HG02571 (cell line): ENCODE results near the gene KIF19.

Experiments
- ATAC-seq: cut with Tn5 transposase; IDR thresholded peaks from one replicate; pipeline ENCODE4 v1.9.1; 2021; ENCODE audit warnings: mild to moderate bottlenecking, moderate library complexity; ENCODE audit not compliant: unreplicated experiment

Gene KIF19

DNA sequence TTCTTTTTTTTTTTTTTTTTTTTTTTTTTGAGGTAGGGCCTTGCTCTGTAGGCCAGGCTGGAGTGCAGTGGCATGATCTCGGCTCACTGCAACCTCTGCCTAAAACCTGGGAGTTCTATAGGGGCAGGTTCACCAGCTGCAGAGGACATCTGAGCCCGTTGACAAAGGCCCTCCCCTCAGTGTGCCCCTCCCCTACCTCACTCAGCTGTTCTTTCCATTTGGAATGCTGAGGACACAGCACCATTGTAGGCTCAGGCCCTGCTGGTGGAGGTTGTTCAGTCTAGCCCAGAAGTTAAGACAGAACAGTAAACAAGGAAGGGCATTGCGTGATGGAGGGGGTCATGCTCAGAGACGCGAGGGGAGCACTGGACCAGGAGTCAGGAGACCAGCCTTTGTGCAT, 21.8 kb upstream of the KIF19 start:
- ATAC-seq = no peak

DNA sequence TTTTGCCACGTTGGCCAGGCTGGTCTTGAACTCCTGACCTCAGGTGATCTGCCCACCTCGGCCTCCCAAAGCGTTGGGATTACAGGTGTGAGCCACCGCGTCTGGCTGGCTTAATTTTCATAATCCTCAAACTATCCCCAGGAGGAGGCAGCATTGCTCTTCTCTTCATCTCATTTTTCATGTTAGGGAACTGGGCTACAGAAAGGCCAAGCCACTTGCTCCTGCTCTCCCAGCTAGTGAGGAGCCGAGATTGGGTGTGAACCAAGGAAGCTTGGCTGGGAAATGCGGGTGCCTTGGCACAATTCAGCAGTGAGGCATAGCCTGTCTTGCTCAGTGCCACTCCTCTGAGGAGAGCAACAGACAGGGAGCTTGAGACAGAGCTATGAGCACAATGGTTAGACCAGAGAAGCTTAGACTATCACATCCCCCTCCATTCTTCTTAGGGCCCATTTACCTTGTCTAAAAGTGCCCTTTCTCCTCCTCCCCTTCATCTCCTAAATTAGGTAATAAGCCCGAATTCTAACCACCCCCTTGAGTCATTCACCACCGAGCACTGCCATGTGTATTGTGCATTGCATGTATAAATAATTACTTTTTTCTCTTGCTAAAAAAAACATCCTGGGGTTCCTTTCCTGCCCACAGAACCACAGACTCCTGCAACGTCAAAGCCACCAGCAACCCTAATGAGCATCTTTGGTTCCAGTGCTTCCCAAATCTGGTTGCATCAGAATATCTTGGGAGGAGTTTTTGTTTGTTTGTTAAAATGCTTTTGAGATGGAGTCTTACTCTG, 20.0 kb upstream of the KIF19 start:
- no peak for ATAC-seq

DNA sequence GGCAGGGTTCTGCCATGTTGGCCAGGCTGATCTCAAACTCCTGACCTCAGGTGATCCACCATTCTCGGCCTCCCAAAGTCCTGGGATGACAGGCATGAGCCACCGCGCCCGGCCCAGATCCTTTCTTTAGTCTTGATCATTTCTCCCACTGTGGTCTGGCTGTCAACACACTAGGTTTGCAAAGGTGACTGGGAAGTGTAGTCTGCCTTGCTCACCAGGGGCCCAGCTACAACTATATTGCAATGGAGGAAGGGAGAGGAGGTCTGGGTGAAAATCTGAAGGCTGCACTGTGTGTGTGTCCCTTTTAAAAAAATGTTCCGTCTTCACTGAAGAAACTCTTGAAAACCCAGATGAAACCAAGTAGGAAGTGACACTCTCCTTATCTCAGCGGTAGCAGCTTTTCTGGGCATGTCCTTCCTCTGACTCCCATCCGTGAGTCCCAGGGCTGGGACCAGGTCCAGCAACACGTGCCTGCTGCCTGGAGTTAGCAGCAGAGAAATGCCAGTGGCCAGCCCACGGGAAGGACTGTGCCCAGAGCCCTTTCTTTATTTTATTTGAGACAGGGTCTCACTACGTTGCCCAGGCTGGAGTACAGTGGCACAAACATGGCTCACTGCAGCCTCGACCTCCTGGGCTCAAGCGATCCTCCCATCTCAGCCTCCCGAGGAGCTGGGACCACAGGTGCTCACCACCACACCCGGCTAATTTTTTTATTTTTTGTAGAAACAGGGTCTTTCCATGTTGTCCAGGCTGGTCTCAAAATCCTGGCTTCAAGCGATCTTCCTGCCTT, 17.8 kb upstream of the KIF19 start:
- no peak for ATAC-seq

DNA sequence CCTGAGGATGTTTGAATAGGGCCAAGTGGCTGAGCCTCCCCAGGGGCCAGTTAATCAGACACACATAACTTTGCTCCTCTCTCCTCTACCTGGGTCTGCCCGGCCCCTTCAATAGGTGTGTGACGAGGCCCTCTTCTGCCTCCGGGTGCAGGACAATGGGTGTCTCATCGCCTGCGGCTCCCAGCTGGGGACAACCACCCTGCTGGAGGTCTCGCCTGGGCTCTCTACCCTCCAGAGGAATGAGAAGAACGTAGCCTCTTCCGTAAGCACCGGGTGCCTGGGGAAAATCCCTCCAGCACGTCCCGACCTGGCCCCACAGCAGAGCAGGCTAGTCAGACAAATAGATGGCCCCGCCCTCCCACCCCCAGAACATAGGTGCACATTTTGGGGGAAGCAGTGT, 16.1 kb upstream of the KIF19 start:
- no peak for ATAC-seq

DNA sequence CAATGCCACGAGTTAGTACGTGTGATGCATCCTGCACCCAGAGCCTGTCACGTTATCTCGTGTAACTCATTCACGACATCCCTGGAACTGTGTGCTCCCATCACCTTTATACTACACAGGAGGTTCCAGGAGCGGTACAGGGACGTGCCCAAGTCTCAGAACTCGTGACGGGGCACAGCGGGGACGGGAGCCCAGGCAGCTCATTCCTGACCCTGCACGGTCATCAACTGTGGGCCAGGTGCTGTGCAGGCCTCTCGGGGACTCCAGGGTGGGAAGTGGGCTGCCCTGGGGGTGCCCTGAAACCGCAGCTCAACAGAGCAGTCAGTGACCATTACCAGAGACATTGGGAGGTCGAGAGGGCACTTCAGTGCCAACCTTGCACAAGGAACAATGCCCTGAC, 11.1 kb upstream of the KIF19 start:
- no peak for ATAC-seq

DNA sequence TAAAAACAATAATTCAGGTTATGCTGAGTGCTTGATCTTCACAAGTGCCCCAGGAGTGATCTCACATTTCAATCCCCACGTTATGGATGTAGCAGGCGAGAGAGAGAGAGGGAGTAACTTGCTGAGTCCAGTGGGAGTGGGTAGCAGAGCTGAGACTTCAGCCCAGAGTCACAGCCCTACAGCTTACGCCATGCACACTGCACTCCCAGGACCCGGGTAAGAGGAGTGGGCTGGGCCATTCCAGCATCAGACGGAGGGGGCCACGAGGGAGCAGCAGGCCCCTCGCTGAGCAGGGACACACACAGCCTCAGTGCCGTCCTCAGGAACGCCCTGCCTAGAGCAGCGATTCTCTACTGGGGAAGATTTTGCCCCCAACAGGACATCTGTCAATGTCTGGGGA, 9.8 kb upstream of the KIF19 start:
- ATAC-seq = no peak

DNA sequence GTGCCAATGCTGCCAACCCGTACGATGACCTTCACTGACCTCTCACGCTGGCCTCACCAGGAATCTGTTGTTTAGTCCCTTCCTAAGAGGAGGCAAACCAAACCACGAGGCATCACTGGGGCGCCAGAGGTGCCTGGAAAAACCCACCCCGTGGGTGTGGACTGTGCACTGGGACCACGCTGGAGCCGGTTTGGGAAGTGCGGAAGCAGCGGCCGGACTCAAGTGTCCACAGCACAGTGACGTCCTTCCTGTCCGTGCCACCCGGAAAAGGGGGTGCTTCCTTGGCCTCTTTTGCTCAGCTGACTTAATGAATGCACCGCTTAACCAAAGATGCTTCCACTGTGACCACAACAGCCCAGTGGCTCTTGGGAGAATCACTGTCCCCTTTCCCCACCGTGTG, 9.0 kb upstream of the KIF19 start:
- no peak for ATAC-seq

DNA sequence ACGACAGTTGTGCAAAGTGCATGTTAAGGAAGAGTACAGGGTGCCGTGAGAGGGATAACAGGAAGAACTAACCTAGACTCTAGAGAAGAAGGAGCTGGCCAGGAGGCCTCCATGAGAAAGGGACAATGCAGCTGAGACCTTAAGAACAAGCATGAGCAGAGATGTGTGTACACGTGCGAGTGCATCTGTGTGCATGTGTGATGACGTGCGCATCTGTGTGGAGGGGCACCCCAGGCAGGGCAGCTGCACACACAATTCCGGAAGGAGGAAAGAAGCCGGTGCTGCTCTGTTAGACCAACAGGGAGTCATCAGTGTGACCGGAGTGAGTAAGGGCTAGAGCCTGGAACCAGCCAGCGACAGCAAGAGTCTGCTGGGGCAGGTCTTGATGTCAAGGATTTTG, 7.6 kb upstream of the KIF19 start:
- no peak for ATAC-seq

DNA sequence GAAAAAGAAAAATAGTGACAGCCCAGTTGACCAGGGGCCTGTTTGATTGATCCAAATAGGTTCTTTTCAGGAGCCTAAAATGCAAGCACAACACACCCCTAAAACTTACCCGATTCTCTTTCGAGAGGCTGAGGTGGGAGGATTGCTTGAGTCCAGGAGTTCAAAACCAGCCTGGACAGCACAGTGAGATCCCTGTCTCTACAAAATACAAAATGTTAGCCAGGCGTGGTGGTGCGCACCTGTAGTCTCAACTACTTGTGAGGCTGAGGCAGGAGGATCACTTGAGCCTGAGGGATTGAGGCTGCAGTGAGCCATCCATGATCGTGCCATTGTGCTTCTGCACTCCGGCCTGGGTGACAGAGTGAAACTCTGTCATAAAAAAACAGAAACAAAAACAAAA, 1.5 kb upstream of the KIF19 start:
- ATAC-seq = no peak

DNA sequence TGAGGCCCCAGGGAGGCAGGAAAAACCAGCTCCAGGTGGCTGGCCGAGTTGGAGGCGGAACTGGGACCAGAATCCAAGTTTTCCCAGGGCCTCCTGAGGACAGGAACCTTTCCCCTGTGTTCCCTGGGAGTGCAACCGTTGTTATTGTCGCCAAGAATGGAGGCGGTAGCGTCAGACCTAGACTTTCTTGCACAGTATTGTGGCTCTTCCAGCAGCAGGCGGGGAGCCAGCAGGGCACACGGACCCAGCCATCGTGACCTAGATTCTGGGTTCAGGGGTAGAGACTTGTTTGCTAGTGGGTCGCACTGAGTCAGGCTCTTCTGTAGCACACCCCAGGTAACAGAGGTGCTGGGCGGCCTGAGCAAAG, 667 bp upstream of the KIF19 start:
- ATAC-seq = no peak

DNA sequence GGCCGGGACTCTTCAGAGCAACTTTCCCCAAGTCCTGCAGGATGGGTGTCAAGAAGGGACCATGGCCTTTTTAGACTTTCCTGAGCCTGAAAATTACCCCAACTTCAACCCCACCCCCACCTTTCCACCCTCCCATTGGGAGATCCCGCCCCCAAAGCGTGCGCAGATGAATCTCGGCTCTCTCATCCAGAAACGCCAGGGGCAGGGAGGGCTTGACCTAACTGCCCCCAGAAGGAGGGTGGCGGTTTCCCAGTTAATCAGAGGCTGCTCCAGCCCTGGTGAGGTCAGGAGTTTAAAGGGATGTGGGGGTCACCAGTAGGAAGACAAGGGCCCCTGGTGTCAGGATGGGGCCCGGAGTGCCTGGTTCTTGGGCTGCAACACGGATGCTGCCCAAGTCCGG, 480 bp downstream of the KIF19 start:
- no peak for ATAC-seq

DNA sequence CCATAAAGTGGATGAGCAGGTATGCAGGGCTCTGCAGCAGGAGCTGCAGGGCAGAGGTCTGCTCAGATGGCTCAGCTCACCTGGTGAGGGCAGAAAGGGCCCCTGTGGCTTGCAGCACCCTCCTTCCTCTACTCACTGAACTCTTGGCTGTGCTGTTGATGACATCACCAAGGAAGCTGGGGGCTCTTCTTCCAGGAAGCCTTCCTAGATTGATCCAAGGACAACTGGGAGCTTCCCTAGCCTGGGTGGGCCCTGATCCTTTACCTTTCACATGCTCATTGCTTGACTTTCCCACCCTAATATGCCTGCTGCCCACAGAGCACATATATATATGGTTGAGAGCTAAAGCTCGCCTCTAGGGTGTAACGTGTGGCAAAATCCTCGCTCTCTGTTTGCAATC, 2.5 kb downstream of the KIF19 start:
- ATAC-seq = no peak

DNA sequence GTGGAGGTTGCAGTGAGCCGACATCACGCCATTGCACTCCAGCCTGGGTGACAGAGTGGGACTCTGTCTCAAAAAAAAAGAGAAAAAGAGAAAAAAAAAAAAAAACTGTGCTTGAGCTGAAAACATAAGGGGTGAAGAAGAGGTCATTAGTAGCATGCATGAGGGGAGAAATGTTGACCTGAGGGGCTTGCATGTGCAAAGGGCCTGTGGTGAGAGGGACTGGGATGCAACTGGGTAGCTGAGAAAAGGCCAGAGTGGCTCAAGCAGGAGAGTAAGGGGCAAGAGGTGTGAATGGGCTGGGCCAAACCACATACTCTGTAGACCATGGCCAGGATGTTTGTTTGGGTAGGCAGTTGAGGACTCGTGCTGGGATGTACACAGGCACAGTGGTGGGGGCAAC, 3.4 kb downstream of the KIF19 start:
- no peak for ATAC-seq

DNA sequence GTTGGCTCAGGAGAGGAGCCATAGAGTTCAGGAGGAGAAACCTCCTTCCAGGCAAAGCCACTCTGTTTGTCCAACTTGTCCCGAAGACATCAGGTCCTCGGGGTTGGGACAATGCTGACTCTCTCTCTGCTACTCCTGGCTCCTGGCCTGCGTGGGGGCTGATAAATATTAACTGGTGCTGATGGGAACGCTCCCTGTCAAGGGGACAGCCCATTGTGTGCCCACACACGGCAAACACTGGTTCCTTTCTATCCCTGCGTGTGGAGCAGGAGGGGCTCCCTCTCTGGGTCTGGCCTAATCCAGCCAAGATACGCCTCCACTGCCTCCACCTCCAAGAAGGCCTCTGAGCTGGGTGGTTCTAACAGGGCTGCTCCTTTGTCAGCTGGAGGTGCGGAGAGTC, 4.4 kb downstream of the KIF19 start:
- ATAC-seq = no peak

DNA sequence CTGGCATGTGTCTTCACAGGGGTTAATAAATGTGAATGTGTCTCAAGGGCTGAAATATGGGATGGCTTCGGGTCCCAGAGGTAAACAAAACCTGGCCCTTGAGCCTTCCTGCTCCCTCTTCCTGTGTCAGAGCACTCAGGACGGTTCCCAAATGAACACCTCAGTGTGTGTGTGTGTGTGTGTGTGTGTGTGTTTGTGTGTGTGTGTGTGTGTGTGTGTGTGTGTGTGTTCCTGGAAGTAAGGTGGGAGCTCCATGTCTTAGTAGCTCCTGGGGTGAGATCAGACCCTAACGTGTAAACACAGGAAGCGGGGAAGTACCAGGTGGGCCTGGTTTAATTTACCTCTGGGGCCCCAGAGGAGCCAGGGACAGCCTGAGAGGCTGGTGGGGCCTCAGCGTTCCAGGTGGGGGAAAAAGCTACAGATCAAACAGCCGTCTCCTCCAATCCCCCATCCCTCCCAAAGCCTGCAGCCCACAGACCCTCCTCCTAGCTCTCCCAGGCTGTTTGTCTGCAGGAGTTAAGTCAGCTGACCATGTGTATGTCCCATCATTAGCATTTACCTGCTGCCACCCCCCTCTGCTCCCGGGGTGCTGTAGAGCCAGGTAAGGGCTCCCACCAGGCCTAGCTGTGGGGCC, 6.1 kb downstream of the KIF19 start:
- no peak for ATAC-seq

DNA sequence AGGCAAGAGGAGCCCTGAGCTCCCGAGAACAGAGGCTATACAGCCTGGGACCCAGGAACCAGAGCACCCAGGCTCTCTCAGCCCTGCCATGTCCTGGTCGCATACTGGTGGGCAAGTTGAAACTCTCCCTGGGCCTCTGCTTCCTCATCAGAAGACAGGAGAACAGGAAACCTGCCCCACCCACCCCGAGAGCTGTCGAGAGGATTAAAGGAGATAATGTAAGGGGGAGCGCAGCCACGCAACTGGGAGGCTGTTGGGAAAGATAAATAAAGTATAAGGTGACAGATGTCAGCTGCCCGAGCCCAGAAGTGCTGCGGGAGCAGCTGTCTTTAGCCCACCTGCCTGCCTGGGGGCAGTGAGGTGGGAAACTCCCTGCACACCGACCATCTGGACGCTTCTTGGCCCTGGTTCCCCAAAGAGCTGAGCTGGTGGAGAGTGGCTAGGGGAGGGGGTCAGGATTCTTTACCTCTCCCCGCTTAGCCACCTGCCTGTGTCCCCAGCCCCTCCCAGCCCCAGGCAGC, 6.8 kb downstream of the KIF19 start:
- ATAC-seq = no peak

DNA sequence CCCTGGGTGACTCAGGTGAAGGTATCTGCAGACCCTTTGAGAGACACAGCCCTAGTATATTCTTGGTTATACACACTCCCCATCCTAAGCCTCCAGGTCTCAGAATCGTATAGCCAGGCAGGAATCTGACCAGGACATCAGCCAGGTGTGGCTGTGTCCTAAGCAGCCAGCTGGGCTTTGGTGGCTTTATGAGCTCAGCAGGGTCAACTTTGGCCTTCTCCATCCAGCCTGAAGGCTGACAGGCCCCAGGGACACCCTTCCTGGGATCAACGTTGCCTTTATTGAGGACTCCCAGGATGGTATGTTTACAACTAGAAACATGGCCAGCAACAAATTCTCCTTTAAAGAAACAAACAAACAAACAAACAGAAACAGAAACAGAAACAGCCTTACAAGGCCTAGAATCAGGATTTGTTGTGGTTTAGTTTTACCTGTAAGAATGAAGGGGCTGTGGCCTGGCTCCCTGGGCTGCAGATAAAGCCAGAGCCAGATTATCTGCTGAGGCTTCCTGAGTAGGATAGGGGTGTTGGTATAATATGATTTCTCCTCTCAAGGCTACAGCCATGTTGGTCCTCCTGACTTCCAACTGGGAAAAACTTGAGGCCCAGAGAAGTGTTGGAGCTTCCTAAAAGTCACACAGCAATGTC, 8.5 kb downstream of the KIF19 start:
- ATAC-seq = no peak

DNA sequence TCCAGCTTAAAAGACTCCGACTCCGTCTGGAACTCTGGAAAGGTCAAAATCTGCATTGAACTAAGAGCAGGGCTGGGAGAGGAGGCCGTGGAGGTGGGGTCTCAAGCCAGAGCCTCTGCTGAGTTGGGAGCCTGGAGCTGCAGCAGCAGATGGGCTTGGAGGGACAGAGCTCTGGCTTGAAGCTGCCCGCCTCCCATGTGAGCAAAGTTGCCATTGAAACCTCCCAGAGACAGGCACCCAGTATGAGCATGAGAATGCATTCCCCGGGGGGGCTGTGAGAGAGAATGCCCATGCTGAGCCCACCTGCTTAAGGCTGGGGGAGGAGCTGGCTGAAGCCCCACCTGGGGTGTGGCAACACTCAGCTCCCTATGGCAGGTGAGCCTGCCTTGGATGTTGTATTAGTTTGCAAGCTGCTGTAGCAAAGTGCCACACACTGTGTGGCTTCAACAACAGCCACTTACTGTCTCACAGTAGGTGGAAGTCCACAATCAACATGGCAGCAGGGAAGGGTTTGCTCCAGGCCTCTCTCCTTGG, 9.6 kb downstream of the KIF19 start:
- ATAC-seq = no peak

DNA sequence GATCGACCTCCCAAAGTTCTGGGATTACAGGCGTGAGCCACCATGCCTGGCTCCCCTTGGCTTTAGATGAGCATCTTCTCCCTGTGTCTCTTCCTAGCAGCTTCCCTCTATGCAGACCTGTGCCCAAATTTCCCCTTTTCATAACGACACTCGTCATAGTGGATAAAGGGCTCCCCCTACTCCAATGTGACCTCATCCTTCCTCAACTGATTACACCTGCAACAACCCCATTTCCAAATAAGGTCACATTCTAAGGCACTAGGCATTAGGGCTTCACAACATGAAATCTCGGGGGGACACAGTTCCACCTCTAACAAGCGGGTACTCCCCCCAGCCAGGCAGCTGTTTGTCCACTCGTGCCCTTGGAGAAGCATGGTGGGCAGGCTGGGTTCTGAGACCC, 10.3 kb downstream of the KIF19 start:
- no peak for ATAC-seq

DNA sequence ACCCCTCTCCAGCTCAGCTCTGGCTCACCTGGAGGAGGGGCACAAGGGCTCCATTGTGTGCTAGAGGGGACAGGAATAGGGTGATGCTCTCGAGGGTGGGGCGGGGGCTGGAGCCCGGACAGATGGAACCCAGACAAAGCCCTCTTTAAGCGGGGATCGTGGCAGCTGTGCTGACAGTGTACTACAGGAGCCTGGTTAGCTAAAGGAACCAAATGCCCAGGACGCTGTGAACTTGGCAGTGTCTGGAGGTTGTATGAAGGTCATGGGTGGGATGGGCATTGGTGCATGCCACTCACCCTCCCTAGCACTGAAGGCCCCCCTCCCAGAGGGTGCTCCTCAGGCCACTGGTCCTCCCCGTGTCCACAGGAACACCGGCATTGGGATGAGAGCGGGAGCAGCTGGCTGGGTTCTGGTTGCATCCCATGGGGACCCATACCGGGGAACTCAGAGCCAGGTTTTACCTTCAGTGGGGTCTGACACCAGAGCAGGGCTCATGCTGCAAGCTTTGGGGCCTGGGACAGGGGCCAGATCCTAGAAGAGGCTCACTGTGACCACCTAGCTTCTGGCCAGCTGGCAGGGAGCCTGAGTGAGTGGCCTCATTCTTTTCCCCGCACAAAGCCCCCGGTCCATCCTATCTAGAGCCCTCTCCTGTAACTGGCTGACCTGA, 11.9 kb downstream of the KIF19 start:
- no peak for ATAC-seq
